Activated gamma-delta T cell (primary cell): ENCODE data around the gene GLOD5.
A peak's percentile ranks its signal among the peaks of the same experiment; 100 is the strongest.

Experiments used
- DNase-seq: peaks from one replicate; lab custom pipeline; 2025; lab: John Stamatoyannopoulos, UW
- total RNA-seq, 2 donors: gene quantifications; one replicate each; lab custom pipeline; 2026; lab: John Stamatoyannopoulos, UW

Gene GLOD5
- 0 reads per million in 2 donors for total RNA-seq

GRCh38 chrX:48761674-48762471 lies at the start of gene GLOD5:
GLOD5 (plus strand) TSS chrX:48761747; CDS start chrX:48761791, 44 bp downstream.
- no peak for DNase-seq

GRCh38 chrX:48711929-48712505 lies 49.5 kb upstream of the GLOD5 start:
- no peak for DNase-seq

GRCh38 chrX:48713847-48714246 lies 47.7 kb upstream of the GLOD5 start:
- no peak for DNase-seq

- DNase-seq, result no peak
These were observed 47.0 kb upstream of the GLOD5 start for GRCh38 chrX:48714573-48714972.

- DNase-seq, result no peak
These were observed 46.5 kb upstream of the GLOD5 start for GRCh38 chrX:48715072-48715471.

- no peak for DNase-seq
These were observed 45.6 kb upstream of the GLOD5 start for GRCh38 chrX:48715876-48716502.

- DNase-seq, result no peak
These were observed 41.6 kb upstream of the GLOD5 start for GRCh38 chrX:48719958-48720357.

- no peak for DNase-seq
These were observed 40.8 kb upstream of the GLOD5 start for GRCh38 chrX:48720577-48721250.

GRCh38 chrX:48721916-48722315 lies 39.6 kb upstream of the GLOD5 start:
- no peak for DNase-seq

GRCh38 chrX:48726596-48726995 lies 35.0 kb upstream of the GLOD5 start:
- DNase-seq, result no peak

GRCh38 chrX:48728653-48729052 lies 32.9 kb upstream of the GLOD5 start:
- no peak for DNase-seq

- DNase-seq, result no peak
These were observed 25.2 kb upstream of the GLOD5 start for GRCh38 chrX:48736303-48736702.

- no peak for DNase-seq
These were observed 24.7 kb upstream of the GLOD5 start for GRCh38 chrX:48736878-48737212.

- DNase-seq, result peak; percentile 58
These were observed 24.2 kb upstream of the GLOD5 start for GRCh38 chrX:48737213-48737938.

GRCh38 chrX:48737940-48738339 lies 23.6 kb upstream of the GLOD5 start:
- no peak for DNase-seq

GRCh38 chrX:48741834-48742233 lies 19.7 kb upstream of the GLOD5 start:
- DNase-seq, result no peak

GRCh38 chrX:48745222-48745621 lies 16.3 kb upstream of the GLOD5 start:
- DNase-seq, result no peak

- DNase-seq, result no peak
These were observed 14.0 kb upstream of the GLOD5 start for GRCh38 chrX:48747415-48748016.

GRCh38 chrX:48749182-48749581 lies 12.4 kb upstream of the GLOD5 start:
- no peak for DNase-seq

- DNase-seq, result no peak
These were observed 10.2 kb upstream of the GLOD5 start for GRCh38 chrX:48751343-48751742.

- DNase-seq, result no peak
These were observed 9.0 kb upstream of the GLOD5 start for GRCh38 chrX:48752498-48752897.
